Measurements from ENCODE around the gene TNIP2.
A peak's percentile ranks its signal among the peaks of the same experiment; 100 is the strongest.

Gene TNIP2

GRCh38 chr4:2745981-2746806, 9.9 kb downstream of the TNIP2 start:
- Histone ChIP-seq H3K23ac (ENCODE audit: low read length) (no peak overlapping the region), H4K5ac (ENCODE audit: low read length) (no peak overlapping the region), H4K8ac (ENCODE audit: low read depth, low read length) (no peak overlapping the region), H3K18ac (ENCODE audit: low read length) (no peak overlapping the region), H3K4me3 (ENCODE audit: low read length) (no peak overlapping the region), H3K27ac (ENCODE audit: low read depth, low read length) (no peak overlapping the region), H2AK5ac (ENCODE audit: low read length) (no peak overlapping the region), H3K4me2 (ENCODE audit: low read length) (no peak overlapping the region), H3K27me3 (ENCODE audit: insufficient read depth, low read length, poor library complexity) (no peaks in the 10 kb centered on the region), H2BK5ac (ENCODE audit: low read length) (no peak overlapping the region), H3K4ac (ENCODE audit: low read depth, low read length) (no peak overlapping the region), H3K9ac (ENCODE audit: low read length) (no peak overlapping the region), H3K4me1 (ENCODE audit: control insufficient read depth, low read depth, low read length) (no peaks in the 10 kb centered on the region), H3K36me3 (ENCODE audit: control insufficient read depth, insufficient read depth, low read length) (peaks cover 6% of the 10 kb centered on the region), H3K79me1 (ENCODE audit: low read length) (peaks cover 5% of the 10 kb centered on the region), H3K56ac (ENCODE audit: low read length) (no peak overlapping the region), H2BK15ac (replicated peaks; ENCODE audit: low read depth) (no peak overlapping the region), H2BK120ac (ENCODE audit: low read depth, low read length) (no peak overlapping the region), H3K79me2 (ENCODE audit: control insufficient read depth, insufficient read depth, low read length) (no peaks in the 10 kb centered on the region)
- DNase-seq = no peak
- WGBS (ENCODE audit: extremely low coverage, insufficient coverage, low lambda C conversion rate) = no CpG with 5 or more reads among the region's 21 CpGs

DNA sequence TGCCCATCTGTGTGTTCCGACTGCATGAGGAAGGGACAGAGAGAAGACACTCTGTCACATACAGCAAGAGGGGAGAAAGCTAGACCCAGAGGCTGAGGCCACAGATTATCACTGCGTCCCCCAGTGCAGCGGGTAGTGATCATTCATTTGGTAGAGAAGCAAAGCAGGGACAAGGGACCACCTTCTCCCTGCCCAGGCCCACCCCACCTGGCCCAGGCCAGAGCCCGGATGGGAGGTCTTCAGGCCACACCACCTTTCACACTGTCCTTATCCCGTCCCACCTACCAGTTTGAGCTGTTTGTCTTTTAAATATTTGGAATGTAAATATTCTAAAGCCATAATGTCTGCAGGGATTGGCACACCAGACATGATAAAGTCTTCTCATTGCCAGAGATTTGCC, 10.6 kb downstream of the TNIP2 start:
- no peak overlapping the region for H2BK15ac ChIP-seq (replicated peaks; ENCODE audit: low read depth)
- no peak for DNase-seq
- H3K23ac ChIP-seq (ENCODE audit: low read length) = peak overlapping the region; percentile 29
- H3K18ac ChIP-seq (ENCODE audit: low read length) = no peak overlapping the region
- no peak overlapping the region for H3K4me3 ChIP-seq (ENCODE audit: low read length)
- H3K4me1 ChIP-seq (ENCODE audit: control insufficient read depth, low read depth, low read length) = no peaks in the 10 kb centered on the region
- WGBS (ENCODE audit: extremely low coverage, insufficient coverage, low lambda C conversion rate) = no CpG with 5 or more reads among the region's 5 CpGs
- no peak overlapping the region for H3K27ac ChIP-seq (ENCODE audit: low read depth, low read length)
- H4K5ac ChIP-seq (ENCODE audit: low read length) = no peak overlapping the region
- H3K79me1 ChIP-seq (ENCODE audit: low read length) = peaks cover 2% of the 10 kb centered on the region
- H3K79me2 ChIP-seq (ENCODE audit: control insufficient read depth, insufficient read depth, low read length) = no peaks in the 10 kb centered on the region
- no peak overlapping the region for H2AK5ac ChIP-seq (ENCODE audit: low read length)
- H3K4me2 ChIP-seq (ENCODE audit: low read length) = no peak overlapping the region
- H2BK5ac ChIP-seq (ENCODE audit: low read length) = no peak overlapping the region
- H3K4ac ChIP-seq (ENCODE audit: low read depth, low read length) = no peak overlapping the region
- H2BK120ac ChIP-seq (ENCODE audit: low read depth, low read length) = no peak overlapping the region
- H3K27me3 ChIP-seq (ENCODE audit: insufficient read depth, low read length, poor library complexity) = no peaks in the 10 kb centered on the region
- peaks cover 6% of the 10 kb centered on the region for H3K36me3 ChIP-seq (ENCODE audit: control insufficient read depth, insufficient read depth, low read length)
- no peak overlapping the region for H3K9ac ChIP-seq (ENCODE audit: low read length)
- H3K56ac ChIP-seq (ENCODE audit: low read length) = no peak overlapping the region
- no peak overlapping the region for H4K8ac ChIP-seq (ENCODE audit: low read depth, low read length)

- Histone ChIP-seq H4K5ac (ENCODE audit: low read length) (no peak overlapping the region), H3K4me2 (ENCODE audit: low read length) (no peak overlapping the region), H2BK5ac (ENCODE audit: low read length) (no peak overlapping the region), H3K56ac (ENCODE audit: low read length) (no peak overlapping the region), H4K8ac (ENCODE audit: low read depth, low read length) (no peak overlapping the region), H3K27me3 (ENCODE audit: insufficient read depth, low read length, poor library complexity) (no peaks in the 10 kb centered on the region), H3K18ac (ENCODE audit: low read length) (no peak overlapping the region), H2BK120ac (ENCODE audit: low read depth, low read length) (no peak overlapping the region), H3K4me1 (ENCODE audit: control insufficient read depth, low read depth, low read length) (no peaks in the 10 kb centered on the region), H3K79me2 (ENCODE audit: control insufficient read depth, insufficient read depth, low read length) (no peaks in the 10 kb centered on the region), H3K4ac (ENCODE audit: low read depth, low read length) (no peak overlapping the region), H3K36me3 (ENCODE audit: control insufficient read depth, insufficient read depth, low read length) (peaks cover 6% of the 10 kb centered on the region), H3K4me3 (ENCODE audit: low read length) (no peak overlapping the region), H3K79me1 (ENCODE audit: low read length) (no peaks in the 10 kb centered on the region), H2AK5ac (ENCODE audit: low read length) (no peak overlapping the region), H3K9ac (ENCODE audit: low read length) (no peak overlapping the region), H3K23ac (ENCODE audit: low read length) (no peak overlapping the region), H3K27ac (ENCODE audit: low read depth, low read length) (no peak overlapping the region), H2BK15ac (replicated peaks; ENCODE audit: low read depth) (no peak overlapping the region)
- WGBS (ENCODE audit: extremely low coverage, insufficient coverage, low lambda C conversion rate) = no CpG with 5 or more reads among the region's 28 CpGs
- no peak for DNase-seq
Observed at GRCh38 chr4:2744576-2745270, 11.4 kb downstream of the TNIP2 start.

DNA sequence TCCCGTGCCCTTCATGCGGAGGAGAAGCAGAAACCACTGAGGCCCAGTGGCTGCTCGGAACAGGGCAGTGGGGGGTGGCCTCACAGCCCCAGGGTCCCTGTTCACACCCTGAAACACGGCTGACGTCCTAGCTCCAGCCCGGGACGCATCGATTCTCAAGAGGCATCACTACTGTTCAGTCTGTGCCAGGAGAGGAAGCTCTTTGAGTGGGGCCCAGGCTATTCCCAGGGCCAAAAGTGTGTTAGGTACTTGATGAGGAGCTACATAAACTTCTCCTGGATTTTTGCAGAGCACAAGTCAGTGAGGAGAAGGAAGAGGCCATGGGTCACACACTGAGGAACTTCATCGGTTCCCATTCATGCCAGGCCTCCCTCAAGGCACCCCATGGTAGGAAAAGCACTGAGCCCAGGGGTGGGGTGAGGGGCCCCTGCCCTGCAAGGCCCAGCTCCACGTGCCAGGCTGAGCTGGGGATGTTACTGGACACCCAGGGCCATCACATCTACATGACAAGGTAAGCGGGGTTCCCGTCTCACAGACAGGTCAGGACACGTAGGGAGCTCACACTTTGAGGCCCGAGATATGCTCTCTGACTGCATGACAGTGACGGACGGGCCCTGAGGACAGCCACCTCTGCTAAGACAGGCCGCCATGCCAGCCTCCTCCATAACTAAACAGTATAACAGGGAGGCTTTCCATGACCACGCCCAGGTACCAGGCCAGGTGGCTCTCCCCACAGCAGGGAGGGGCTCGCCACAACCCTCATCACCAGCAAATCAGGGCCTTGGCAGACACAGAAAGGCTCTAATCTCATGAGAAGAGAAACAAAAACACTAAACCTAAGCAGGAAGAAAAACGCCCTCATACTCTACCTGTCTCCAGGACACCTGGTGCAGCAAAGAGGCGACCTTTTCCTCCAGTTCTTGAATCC, 12.4 kb downstream of the TNIP2 start:
- Histone ChIP-seq H3K9ac (ENCODE audit: low read length) (no peak overlapping the region), H2BK15ac (replicated peaks; ENCODE audit: low read depth) (no peak overlapping the region), H3K4ac (ENCODE audit: low read depth, low read length) (no peak overlapping the region), H3K18ac (ENCODE audit: low read length) (no peak overlapping the region), H3K4me2 (ENCODE audit: low read length) (no peak overlapping the region), H2AK5ac (ENCODE audit: low read length) (no peak overlapping the region), H3K36me3 (ENCODE audit: control insufficient read depth, insufficient read depth, low read length) (peaks cover 6% of the 10 kb centered on the region), H3K79me1 (ENCODE audit: low read length) (no peaks in the 10 kb centered on the region), H3K23ac (ENCODE audit: low read length) (no peak overlapping the region), H2BK120ac (ENCODE audit: low read depth, low read length) (no peak overlapping the region), H3K79me2 (ENCODE audit: control insufficient read depth, insufficient read depth, low read length) (no peaks in the 10 kb centered on the region), H3K56ac (ENCODE audit: low read length) (no peak overlapping the region), H3K4me1 (ENCODE audit: control insufficient read depth, low read depth, low read length) (no peaks in the 10 kb centered on the region), H3K4me3 (ENCODE audit: low read length) (no peak overlapping the region), H4K5ac (ENCODE audit: low read length) (no peak overlapping the region), H2BK5ac (ENCODE audit: low read length) (no peak overlapping the region), H3K27me3 (ENCODE audit: insufficient read depth, low read length, poor library complexity) (no peaks in the 10 kb centered on the region), H4K8ac (ENCODE audit: low read depth, low read length) (no peak overlapping the region), H3K27ac (ENCODE audit: low read depth, low read length) (no peak overlapping the region)
- no CpG with 5 or more reads among the region's 21 CpGs for WGBS (ENCODE audit: extremely low coverage, insufficient coverage, low lambda C conversion rate)
- DNase-seq = no peak

DNA sequence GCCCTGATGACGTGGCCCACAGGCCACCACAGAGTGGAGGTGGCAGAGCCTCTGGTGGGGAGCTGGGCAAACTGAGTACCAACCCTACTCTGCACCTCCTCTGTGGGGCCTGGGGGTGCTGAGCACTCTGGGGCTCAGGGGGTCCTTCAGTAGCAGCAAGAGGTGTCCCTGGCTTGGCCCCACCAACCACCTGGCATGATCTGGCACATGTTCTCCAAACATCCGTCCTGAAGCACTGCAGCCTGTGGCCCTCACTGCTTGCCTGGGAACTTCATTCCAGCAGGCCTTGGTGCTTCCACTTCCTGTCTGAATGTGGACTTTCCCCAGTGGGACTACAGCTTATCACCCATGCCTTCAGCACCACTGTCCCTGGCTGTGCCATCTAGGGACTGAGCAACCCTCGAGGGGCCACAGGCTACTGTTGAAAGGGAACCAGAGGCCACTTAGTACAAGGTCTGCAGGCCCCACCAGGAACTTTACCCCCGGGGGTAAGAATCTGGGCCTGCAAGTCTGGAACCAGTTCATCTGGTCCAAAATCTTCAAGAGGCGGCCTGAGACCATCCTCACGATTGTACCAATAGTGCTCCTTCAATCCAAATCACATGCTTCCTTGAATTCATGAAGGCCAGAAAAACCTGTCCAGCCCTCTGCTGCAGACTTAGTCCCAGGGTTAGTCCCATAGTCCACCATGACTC, 13.2 kb downstream of the TNIP2 start:
- Histone ChIP-seq H2BK15ac (replicated peaks; ENCODE audit: low read depth) (no peak overlapping the region), H3K79me2 (ENCODE audit: control insufficient read depth, insufficient read depth, low read length) (no peaks in the 10 kb centered on the region), H3K9ac (ENCODE audit: low read length) (no peak overlapping the region), H4K8ac (ENCODE audit: low read depth, low read length) (no peak overlapping the region), H3K4me3 (ENCODE audit: low read length) (no peak overlapping the region), H3K4me2 (ENCODE audit: low read length) (no peak overlapping the region), H3K27ac (ENCODE audit: low read depth, low read length) (no peak overlapping the region), H3K56ac (ENCODE audit: low read length) (no peak overlapping the region), H3K36me3 (ENCODE audit: control insufficient read depth, insufficient read depth, low read length) (peaks cover 6% of the 10 kb centered on the region), H2BK5ac (ENCODE audit: low read length) (no peak overlapping the region), H4K5ac (ENCODE audit: low read length) (no peak overlapping the region), H3K23ac (ENCODE audit: low read length) (no peak overlapping the region), H3K4ac (ENCODE audit: low read depth, low read length) (no peak overlapping the region), H3K27me3 (ENCODE audit: insufficient read depth, low read length, poor library complexity) (no peaks in the 10 kb centered on the region), H3K18ac (ENCODE audit: low read length) (no peak overlapping the region), H3K4me1 (ENCODE audit: control insufficient read depth, low read depth, low read length) (no peaks in the 10 kb centered on the region), H2AK5ac (ENCODE audit: low read length) (no peak overlapping the region), H3K79me1 (ENCODE audit: low read length) (no peaks in the 10 kb centered on the region), H2BK120ac (ENCODE audit: low read depth, low read length) (no peak overlapping the region)
- WGBS (ENCODE audit: extremely low coverage, insufficient coverage, low lambda C conversion rate) = no CpG with 5 or more reads among the region's 6 CpGs
- DNase-seq = no peak
